GM13977 (cell line): ENCODE data around the gene NOD2.

Experiments used
- DNase-seq: peaks from one replicate; pipeline ENCODE4 v3.0.0; 2012; ENCODE audit warnings: low spot score
- in situ Hi-C: fragments of 300-500 bp; cut with MboI; formaldehyde crosslinking; loops from one replicate; pipeline ENCODE4 v1.12.0; 2022; ENCODE audit warnings: low sequenced_read_pairs, low pct_unique_long_range_greater_than_20kb, mixed read lengths, inconsistent platforms; ENCODE audit not compliant: unreplicated experiment
- TF ChIP-seq, protein P1 (sequence below): IDR thresholded peaks from 2 replicates; pipeline ENCODE4 v1.5.1; 2012; ENCODE audit warnings: mild to moderate bottlenecking, control low read depth; ENCODE audit not compliant: insufficient read depth; ENCODE audit errors: extremely low read depth, missing control alignments

NOD2 gene

DNA sequence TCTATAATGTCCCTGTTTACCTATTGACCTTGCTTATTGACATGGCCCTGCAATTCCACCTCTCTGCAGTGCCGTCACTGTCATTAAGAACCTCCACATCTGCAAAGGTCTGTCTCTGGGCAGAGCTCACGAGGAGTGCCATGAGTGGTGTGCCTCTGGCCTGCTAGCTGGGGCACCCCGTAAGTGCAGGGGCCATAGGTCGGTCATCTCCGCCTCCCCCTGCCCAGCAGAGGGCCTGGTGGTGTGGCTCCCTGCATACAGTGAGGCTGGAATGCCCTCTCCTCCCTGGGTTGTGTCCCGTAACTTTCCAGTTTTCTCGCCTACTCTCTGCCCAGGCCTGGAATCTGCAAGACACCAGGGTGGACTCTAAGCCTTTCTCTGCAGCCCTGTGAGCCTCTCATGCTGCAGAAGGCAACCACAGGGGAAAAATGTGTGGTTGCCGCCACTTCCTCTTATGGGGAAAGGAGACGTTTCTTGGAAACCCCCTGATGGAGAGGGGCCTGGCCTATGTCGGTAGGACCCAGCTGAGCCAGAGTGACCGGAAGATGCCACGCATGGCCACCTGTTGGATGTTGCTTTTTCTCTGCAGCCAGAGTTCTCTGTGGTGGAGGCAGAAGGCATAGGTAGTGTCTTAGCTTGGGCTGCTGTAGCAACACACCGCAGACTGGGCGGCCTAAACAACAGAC, 9.6 kb upstream of the NOD2 start:
- peak; percentile 71 for DNase-seq
- TF ChIP-seq, protein P1, sequence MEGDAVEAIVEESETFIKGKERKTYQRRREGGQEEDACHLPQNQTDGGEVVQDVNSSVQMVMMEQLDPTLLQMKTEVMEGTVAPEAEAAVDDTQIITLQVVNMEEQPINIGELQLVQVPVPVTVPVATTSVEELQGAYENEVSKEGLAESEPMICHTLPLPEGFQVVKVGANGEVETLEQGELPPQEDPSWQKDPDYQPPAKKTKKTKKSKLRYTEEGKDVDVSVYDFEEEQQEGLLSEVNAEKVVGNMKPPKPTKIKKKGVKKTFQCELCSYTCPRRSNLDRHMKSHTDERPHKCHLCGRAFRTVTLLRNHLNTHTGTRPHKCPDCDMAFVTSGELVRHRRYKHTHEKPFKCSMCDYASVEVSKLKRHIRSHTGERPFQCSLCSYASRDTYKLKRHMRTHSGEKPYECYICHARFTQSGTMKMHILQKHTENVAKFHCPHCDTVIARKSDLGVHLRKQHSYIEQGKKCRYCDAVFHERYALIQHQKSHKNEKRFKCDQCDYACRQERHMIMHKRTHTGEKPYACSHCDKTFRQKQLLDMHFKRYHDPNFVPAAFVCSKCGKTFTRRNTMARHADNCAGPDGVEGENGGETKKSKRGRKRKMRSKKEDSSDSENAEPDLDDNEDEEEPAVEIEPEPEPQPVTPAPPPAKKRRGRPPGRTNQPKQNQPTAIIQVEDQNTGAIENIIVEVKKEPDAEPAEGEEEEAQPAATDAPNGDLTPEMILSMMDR, result no peak
- in situ Hi-C loops, result no loop called here

DNA sequence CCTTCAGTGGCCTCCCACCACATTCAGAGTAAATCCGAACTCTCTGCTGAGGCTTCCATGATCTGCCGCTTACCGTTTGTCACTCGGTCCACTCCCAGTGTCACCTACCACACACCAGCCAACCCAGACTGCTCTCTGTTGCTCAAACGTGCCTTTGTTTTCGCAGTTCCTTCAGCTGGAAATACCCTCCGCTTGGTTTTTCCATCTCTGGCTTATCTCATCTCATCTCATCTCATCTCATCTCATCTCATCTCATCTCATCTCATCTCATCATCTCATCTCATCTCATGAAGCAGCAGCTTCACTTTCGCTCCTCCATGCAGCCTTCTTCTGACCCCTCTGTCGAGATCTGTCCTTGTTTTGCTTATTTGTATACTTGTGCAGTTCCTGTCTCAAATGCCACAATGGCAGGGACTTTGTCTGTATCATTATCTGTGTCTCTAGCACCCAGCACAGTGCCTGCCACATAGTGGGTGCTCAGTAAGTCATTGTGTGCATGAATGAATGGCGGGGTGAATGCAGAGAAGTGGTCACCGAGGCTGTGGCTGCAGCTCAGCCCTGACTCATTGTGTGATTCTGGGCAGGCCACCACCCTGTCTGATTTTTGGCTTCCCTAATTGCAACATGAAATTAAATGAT, 8.5 kb upstream of the NOD2 start:
- no peak for DNase-seq

DNA sequence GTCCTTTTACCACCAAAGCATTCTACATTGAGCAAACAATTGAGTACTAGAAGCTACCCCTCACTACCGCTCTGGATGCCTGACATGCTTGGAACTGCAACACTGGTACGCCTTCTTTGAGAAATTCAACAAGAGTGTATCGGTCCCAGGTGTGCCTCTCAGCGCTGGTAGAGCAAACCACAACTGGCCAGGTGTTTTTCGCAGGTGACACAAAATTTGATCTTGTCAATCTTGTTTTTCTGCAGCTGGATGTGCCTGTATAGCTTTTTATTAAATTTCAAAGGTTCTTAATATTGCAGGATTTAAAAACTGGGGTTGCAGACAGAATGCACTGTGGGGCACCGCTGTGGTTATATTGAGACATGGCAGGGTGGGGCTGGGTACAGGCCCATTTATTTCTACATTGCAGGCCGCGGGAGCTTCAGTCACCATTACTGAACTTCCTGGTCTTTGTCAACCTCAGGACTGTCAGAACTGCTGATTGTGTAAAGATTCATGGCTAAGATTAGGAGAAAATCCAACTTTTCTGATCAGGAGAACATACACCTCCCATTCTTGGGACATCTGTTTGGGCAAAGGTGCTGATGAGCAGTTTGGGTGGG, 7.8 kb upstream of the NOD2 start:
- DNase-seq, result no peak
- TF ChIP-seq, protein P1, result no peak
- in situ Hi-C loops, result no loop called here

More for the DNA sequence above, 8.5 kb upstream of the NOD2 start:
- in situ Hi-C loops, result no loop called here
- TF ChIP-seq, protein P1, result no peak

DNA sequence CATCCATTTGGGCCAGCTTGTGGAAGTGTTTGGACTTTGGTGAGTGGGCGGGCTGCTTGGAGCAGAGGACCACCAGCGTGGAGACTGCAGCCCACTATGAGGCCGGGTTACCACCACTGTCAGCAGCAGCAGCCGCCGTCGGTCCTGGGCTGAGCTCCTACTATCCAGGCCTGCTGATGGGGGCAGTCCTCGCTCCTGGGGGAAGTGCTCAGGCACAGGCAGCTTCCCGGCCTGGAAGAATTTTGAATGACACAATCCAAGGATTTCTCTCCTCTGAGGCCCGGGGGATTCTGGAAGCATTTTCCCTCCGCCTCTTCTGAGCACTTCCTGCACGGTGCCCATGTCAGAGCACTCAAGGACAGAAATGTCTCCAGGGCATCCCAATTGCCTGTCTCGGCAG, 5.3 kb upstream of the NOD2 start:
- TF ChIP-seq, protein P1, result no peak
- in situ Hi-C loops, result no loop called here
- DNase-seq, result no peak

DNA sequence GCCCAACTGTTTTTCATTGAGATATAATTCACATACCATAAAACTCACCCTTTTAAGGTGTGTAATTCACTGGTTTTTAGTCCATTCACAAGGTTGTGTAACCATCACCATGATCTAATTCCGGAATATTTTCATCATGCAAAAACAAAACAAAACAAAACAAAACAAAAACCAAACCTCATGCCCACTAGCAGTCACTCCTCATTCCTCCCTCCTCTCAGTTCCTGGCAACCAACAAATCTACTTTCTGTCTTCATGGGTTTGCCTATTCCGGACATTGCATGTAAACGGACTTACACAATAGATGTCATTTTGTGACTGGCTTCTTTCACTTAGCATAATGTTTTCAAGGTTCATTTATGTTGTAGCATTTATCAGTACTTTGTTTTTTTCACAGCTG, 4.5 kb upstream of the NOD2 start:
- in situ Hi-C loops, result no loop called here
- no peak for DNase-seq

GRCh38 chr16:50690177-50690576, 3.2 kb upstream of the NOD2 start:
- DNase-seq, result peak; percentile 71
- TF ChIP-seq, protein P1, result no peak
- in situ Hi-C loops, result no loop called here

More for the DNA sequence above, 4.5 kb upstream of the NOD2 start:
- TF ChIP-seq, protein P1, result no peak
